ENCODE results near the gene MRPL36.

GRCh38 chr5:1799602-1800471 is at the start of gene MRPL36:
- no peak for TF ChIP-seq CTCF (IDR thresholded peaks at IDR 0.05)
- TF ChIP-seq POLR2A (IDR thresholded peaks at IDR 0.05), result peak in 2 of 4 donors; percentile 35 to 84
